Measurements from ENCODE around the gene RNASEH2A.

GRCh38 chr19:12842511-12842910 lies 36.1 kb downstream of the RNASEH2A start:
- no peak for TF ChIP-seq CTCF (IDR thresholded peaks at IDR 0.05)
- TF ChIP-seq POLR2A (IDR thresholded peaks at IDR 0.05), result no peak
